PC-9 (cell line): ENCODE results near the gene SORCS2.

Experiments
- CTCF ChIP-seq: fragments of 200-600 bp; sonication (generic); conservative IDR thresholded peaks from 2 replicates; pipeline ENCODE4 v1.6.1; 2017; ENCODE audit warnings: mixed run types, antibody characterized with exemption, mild to moderate bottlenecking, moderate library complexity
- EZH2 ChIP-seq: fragments of 200-600 bp; sonication (generic); IDR thresholded peaks from 2 replicates; pipeline ENCODE4 v1.8.0; 2017; ENCODE audit warnings: antibody characterized with exemption, low read depth

GRCh38 chr4:7683126-7683703 is 490.9 kb downstream of the SORCS2 start:
- TF ChIP-seq CTCF (no peak), EZH2 (no peak)
